DMS 273 (cell line): ENCODE measurements around the gene WWOX.

Source experiments
- DNase-seq: peaks from one replicate; lab custom pipeline; 2025; ENCODE audit not compliant: unreplicated experiment; lab: John Stamatoyannopoulos, UW

The WWOX gene

GRCh38 chr16:79097166-79097565, 997.7 kb downstream of the WWOX start:
- DNase-seq: no peak

- no peak for DNase-seq
Measured at GRCh38 chr16:79097771-79098170, 998.3 kb downstream of the WWOX start.

GRCh38 chr16:79098907-79099306, 999.5 kb downstream of the WWOX start:
- no peak for DNase-seq

- DNase-seq: no peak
Measured at GRCh38 chr16:79099716-79100115, 1000.3 kb downstream of the WWOX start.

GRCh38 chr16:79100447-79100846, 1001.0 kb downstream of the WWOX start:
- no peak for DNase-seq

GRCh38 chr16:79101491-79101890, 1002.0 kb downstream of the WWOX start:
- DNase-seq: no peak

GRCh38 chr16:79104567-79104966, 1005.1 kb downstream of the WWOX start:
- no peak for DNase-seq

- DNase-seq: no peak
Measured at GRCh38 chr16:79107301-79107700, 1007.8 kb downstream of the WWOX start.

GRCh38 chr16:79109771-79110170, 1010.3 kb downstream of the WWOX start:
- no peak for DNase-seq

- no peak for DNase-seq
Measured at GRCh38 chr16:79110242-79110641, 1010.8 kb downstream of the WWOX start.

GRCh38 chr16:79110953-79111352, 1011.5 kb downstream of the WWOX start:
- no peak for DNase-seq

GRCh38 chr16:79112462-79112861, 1013.0 kb downstream of the WWOX start:
- DNase-seq: no peak

GRCh38 chr16:79113826-79114225, 1014.4 kb downstream of the WWOX start:
- no peak for DNase-seq

GRCh38 chr16:79114759-79115158, 1015.3 kb downstream of the WWOX start:
- no peak for DNase-seq

- DNase-seq: no peak
Measured at GRCh38 chr16:79121906-79122305, 1022.5 kb downstream of the WWOX start.

GRCh38 chr16:79122343-79122742, 1022.9 kb downstream of the WWOX start:
- no peak for DNase-seq

GRCh38 chr16:79124016-79124756, 1024.7 kb downstream of the WWOX start:
- DNase-seq: no peak

GRCh38 chr16:79127766-79128165, 1028.3 kb downstream of the WWOX start:
- DNase-seq: no peak

GRCh38 chr16:79128706-79129105, 1029.3 kb downstream of the WWOX start:
- DNase-seq: no peak

- no peak for DNase-seq
Measured at GRCh38 chr16:79130616-79131015, 1031.2 kb downstream of the WWOX start.

GRCh38 chr16:79131321-79132075, 1032.0 kb downstream of the WWOX start:
- no peak for DNase-seq

GRCh38 chr16:79132701-79133100, 1033.2 kb downstream of the WWOX start:
- no peak for DNase-seq
